NCI-H2196 (cell line): ENCODE results near the gene CREB5.

Source experiments
- DNase-seq: peaks from one replicate; lab custom pipeline; 2025; ENCODE audit not compliant: unreplicated experiment; lab: John Stamatoyannopoulos, UW

CREB5 gene

GRCh38 chr7:28510026-28510369 lies 97.7 kb downstream of the CREB5 start:
- no peak for DNase-seq

GRCh38 chr7:28512668-28513440 lies 100.5 kb downstream of the CREB5 start:
- DNase-seq: no peak

- DNase-seq: no peak
Observed at GRCh38 chr7:28516390-28517172, 104.3 kb downstream of the CREB5 start.

- DNase-seq: no peak
Observed at GRCh38 chr7:28517206-28517605, 104.9 kb downstream of the CREB5 start.

GRCh38 chr7:28517606-28518005 lies 105.3 kb downstream of the CREB5 start:
- DNase-seq: no peak

- no peak for DNase-seq
Observed at GRCh38 chr7:28520074-28521015, 108.0 kb downstream of the CREB5 start.

GRCh38 chr7:28524978-28525377 lies 112.7 kb downstream of the CREB5 start:
- DNase-seq: no peak

GRCh38 chr7:28528899-28529298 lies 116.6 kb downstream of the CREB5 start:
- DNase-seq: no peak

- no peak for DNase-seq
Observed at GRCh38 chr7:28529755-28530154, 117.4 kb downstream of the CREB5 start.

- no peak for DNase-seq
Observed at GRCh38 chr7:28530175-28530802, 118.0 kb downstream of the CREB5 start.

- DNase-seq: no peak
Observed at GRCh38 chr7:28530803-28531175, 118.5 kb downstream of the CREB5 start.

- no peak for DNase-seq
Observed at GRCh38 chr7:28531291-28531690, 119.0 kb downstream of the CREB5 start.

GRCh38 chr7:28532181-28532580 lies 119.9 kb downstream of the CREB5 start:
- no peak for DNase-seq

GRCh38 chr7:28533267-28533666 lies 120.9 kb downstream of the CREB5 start:
- no peak for DNase-seq

- no peak for DNase-seq
Observed at GRCh38 chr7:28533731-28534531, 121.6 kb downstream of the CREB5 start.

- DNase-seq: no peak
Observed at GRCh38 chr7:28536259-28536658, 123.9 kb downstream of the CREB5 start.

GRCh38 chr7:28539289-28539981 lies 127.1 kb downstream of the CREB5 start:
- no peak for DNase-seq

- no peak for DNase-seq
Observed at GRCh38 chr7:28542410-28542809, 130.1 kb downstream of the CREB5 start.

- DNase-seq: no peak
Observed at GRCh38 chr7:28544453-28545117, 132.3 kb downstream of the CREB5 start.
